ENCODE data around the gene PLPP4. TPM values are rescaled to one million over a fixed set of nuclear protein-coding genes. Genes with fewer than 3 reads are reported as not detected.

The PLPP4 gene
- total and polyA plus RNA-seq, 4 donors, result 0.18 to 0.51 TPM; not detected in 2

DNA sequence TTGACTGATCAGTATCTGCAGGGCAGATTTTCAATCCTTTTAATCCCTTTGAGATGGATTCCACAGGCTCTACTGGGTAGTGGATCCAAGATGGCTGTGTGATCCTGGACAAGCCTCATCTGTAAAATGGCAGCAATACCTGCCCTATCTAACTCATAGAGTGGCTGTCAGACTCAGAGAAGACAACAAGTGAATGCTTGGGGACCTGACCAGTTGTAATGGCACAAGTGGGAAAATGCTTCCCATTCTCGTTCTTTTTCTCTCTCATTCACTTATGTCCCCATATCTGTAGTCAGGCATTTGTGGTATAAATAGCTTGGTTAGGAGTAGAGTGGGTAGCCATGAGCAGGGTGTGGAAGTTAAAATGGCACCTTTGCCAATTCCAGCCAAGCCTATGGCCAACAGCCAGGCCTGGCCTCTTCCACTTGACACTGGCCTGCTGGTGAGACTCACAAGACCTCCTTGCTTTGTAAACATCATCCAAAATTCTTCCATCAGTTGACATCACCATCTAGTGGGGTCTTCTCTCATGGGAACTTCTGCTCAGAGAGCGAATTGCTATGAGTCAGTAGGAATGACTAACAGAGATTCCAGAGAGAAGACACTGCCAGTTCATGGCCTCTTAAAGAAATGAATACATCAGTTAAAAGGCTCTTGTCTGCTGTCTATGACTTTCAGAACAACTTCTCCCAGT is 150.1 kb downstream of the PLPP4 start:
- H3K4me3 ChIP-seq, result no peak overlapping the region
- no peak overlapping the region for H3K9ac ChIP-seq (ENCODE audit: insufficient read depth in 1 of 2, low read length in 2 of 2)
- H3K9me3 ChIP-seq (ENCODE audit: control insufficient read depth in 4 of 4, insufficient read depth in 3 of 4, low read length in 3 of 4), result peaks cover 0 to 5% (median 0%) of the 10 kb centered on the region in 4 donors
- ATAC-seq (ENCODE audit: insufficient read depth, low FRiP score) (no peak), DNase-seq (no peak)
- no peaks in the 10 kb centered on the region for H3K27me3 ChIP-seq (ENCODE audit: control insufficient read depth in 3 of 3, insufficient read depth in 3 of 3, low read length in 2 of 3)
- no peaks in the 10 kb centered on the region for H3K4me1 ChIP-seq (ENCODE audit: control insufficient read depth in 5 of 5, insufficient read depth in 5 of 5, low read length in 5 of 5)
- TF ChIP-seq, protein P1, sequence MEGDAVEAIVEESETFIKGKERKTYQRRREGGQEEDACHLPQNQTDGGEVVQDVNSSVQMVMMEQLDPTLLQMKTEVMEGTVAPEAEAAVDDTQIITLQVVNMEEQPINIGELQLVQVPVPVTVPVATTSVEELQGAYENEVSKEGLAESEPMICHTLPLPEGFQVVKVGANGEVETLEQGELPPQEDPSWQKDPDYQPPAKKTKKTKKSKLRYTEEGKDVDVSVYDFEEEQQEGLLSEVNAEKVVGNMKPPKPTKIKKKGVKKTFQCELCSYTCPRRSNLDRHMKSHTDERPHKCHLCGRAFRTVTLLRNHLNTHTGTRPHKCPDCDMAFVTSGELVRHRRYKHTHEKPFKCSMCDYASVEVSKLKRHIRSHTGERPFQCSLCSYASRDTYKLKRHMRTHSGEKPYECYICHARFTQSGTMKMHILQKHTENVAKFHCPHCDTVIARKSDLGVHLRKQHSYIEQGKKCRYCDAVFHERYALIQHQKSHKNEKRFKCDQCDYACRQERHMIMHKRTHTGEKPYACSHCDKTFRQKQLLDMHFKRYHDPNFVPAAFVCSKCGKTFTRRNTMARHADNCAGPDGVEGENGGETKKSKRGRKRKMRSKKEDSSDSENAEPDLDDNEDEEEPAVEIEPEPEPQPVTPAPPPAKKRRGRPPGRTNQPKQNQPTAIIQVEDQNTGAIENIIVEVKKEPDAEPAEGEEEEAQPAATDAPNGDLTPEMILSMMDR (IDR thresholded peaks at IDR 0.05; ENCODE audit: control extremely low read depth, extremely low read depth), result no peak
- no peaks in the 10 kb centered on the region for H3K36me3 ChIP-seq (ENCODE audit: control insufficient read depth in 4 of 4, insufficient read depth in 4 of 4, low read length in 4 of 4)
- 93 to 94% methylated on average over 2 of the region's 2 CpGs for whole genome bisulfite sequencing, 2 donors
- H3K27ac ChIP-seq (ENCODE audit: low read depth in 1 of 2, low read length in 1 of 2), result no peak overlapping the region

DNA sequence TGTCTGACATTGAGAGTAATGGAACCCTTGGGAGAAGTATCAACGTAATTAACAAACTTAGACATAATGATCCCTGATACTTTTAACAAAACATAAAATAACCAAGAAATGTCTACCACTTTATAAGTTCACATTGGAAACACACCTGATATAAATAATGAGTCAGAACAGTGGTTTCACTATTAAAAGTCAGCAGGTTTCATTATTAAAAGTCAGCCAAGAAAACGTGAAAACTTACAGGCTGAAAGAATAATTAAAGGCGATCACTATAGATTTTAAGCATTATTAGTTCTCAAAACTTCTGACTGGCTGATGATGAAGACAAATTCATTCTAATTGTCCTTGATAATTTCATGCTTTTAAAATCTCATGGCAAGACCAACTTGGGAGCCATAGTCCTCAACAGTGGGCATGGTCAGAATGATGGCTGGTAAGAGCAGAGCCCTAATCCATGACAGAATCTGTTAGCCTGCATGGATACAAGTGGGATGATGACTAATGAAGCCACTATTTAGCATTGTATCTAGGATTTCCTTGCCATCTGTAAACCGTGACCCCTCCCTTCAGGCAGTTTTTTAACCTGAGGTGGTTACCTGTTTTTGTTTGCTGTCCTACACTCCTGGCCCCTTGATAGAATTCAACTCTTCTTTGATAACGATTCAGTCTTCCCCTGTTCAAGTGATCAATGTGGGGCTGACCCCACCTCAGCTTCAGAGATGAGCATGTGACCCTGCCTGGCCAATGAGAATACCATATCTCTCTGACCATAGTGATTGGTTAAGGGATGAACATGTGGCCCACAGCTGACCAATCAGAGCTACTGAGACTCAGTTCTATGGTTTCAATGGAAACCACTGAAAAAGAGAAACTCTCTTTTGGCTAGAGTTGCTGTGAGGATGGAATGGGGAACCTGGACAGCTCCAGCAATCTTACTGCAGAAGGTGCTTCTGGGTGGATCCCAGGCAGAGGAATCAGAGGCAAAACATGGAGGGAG is 151.0 kb downstream of the PLPP4 start:
- no peaks in the 10 kb centered on the region for H3K36me3 ChIP-seq (ENCODE audit: control insufficient read depth in 4 of 4, insufficient read depth in 4 of 4, low read length in 4 of 4)
- TF ChIP-seq, protein P1 (IDR thresholded peaks at IDR 0.05; ENCODE audit: control extremely low read depth, extremely low read depth), result no peak
- H3K4me1 ChIP-seq (ENCODE audit: control insufficient read depth in 5 of 5, insufficient read depth in 5 of 5, low read length in 5 of 5), result no peaks in the 10 kb centered on the region
- DNase-seq (no peak), ATAC-seq (ENCODE audit: insufficient read depth, low FRiP score) (no peak)
- no peak overlapping the region for H3K27ac ChIP-seq (ENCODE audit: low read depth in 1 of 2, low read length in 1 of 2)
- H3K9me3 ChIP-seq (ENCODE audit: control insufficient read depth in 4 of 4, insufficient read depth in 3 of 4, low read length in 3 of 4), result peaks cover 0 to 5% (median 0%) of the 10 kb centered on the region in 4 donors
- no peak overlapping the region for H3K9ac ChIP-seq (ENCODE audit: insufficient read depth in 1 of 2, low read length in 2 of 2)
- H3K4me3 ChIP-seq, result no peak overlapping the region
- H3K27me3 ChIP-seq (ENCODE audit: control insufficient read depth in 3 of 3, insufficient read depth in 3 of 3, low read length in 2 of 3), result no peaks in the 10 kb centered on the region
- WGBS, 2 donors, result 87 to 89% methylated on average over 5 of the region's 5 CpGs

DNA sequence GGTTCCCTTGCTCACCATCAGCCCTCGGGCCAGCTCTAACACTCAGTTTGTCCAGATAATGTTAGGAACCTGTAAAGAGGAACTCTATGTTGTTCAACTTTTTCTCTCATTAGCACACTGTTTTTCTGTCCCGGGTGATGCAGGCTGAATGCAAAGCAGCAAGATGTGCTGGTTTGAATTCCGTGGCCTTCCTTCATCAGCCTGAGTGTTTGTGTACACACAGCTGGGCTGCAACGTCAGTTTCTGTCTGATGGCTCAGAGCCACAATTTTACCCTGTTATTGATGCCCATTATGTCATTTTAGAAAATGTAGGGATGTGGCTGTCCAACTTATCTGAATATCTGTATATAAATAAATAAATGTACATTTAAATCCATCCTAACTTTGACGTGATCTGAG is 152.0 kb downstream of the PLPP4 start:
- ATAC-seq (ENCODE audit: insufficient read depth, low FRiP score), result no peak
- no peaks in the 10 kb centered on the region for H3K27me3 ChIP-seq (ENCODE audit: control insufficient read depth in 3 of 3, insufficient read depth in 3 of 3, low read length in 2 of 3)

More for the DNA sequence above, 152.0 kb downstream of the PLPP4 start:
- H3K36me3 ChIP-seq (ENCODE audit: control insufficient read depth in 4 of 4, insufficient read depth in 4 of 4, low read length in 4 of 4), result no peaks in the 10 kb centered on the region
- TF ChIP-seq, protein P1 (IDR thresholded peaks at IDR 0.05; ENCODE audit: control extremely low read depth, extremely low read depth), result no peak
- H3K9ac ChIP-seq (ENCODE audit: insufficient read depth in 1 of 2, low read length in 2 of 2), result no peak overlapping the region
- H3K27ac ChIP-seq (ENCODE audit: low read depth in 1 of 2, low read length in 1 of 2), result no peak overlapping the region
- DNase-seq, result no peak
- H3K4me3 ChIP-seq, result no peak overlapping the region
- H3K9me3 ChIP-seq (ENCODE audit: control insufficient read depth in 4 of 4, insufficient read depth in 3 of 4, low read length in 3 of 4), result no peaks in the 10 kb centered on the region
- no peaks in the 10 kb centered on the region for H3K4me1 ChIP-seq (ENCODE audit: control insufficient read depth in 5 of 5, insufficient read depth in 5 of 5, low read length in 5 of 5)
- 53 to 59% methylated on average over 5 of the region's 5 CpGs for WGBS, 2 donors
